Measurements from ENCODE around the gene MGMT. TPM values are rescaled to one million over a fixed set of nuclear protein-coding genes. Genes with fewer than 3 reads are reported as not detected.

MGMT gene
- total RNA-seq, 4 donors from 2014 or later, result 16.5 to 37.5 (median 32.1) TPM

GRCh38 chr10:129537151-129537550 is 70.1 kb downstream of the MGMT start:
- Histone ChIP-seq H3K27ac (no peak overlapping the region), H3K4me1 (peaks cover 0 to 6% (median 0%) of the 10 kb centered on the region in 3 donors), H3K9me3 (no peaks in the 10 kb centered on the region), H3K36me3 (peaks cover 0 to 23% of the 10 kb centered on the region in 2 donors), H3K4me3 (no peak overlapping the region), H3K27me3 (no peaks in the 10 kb centered on the region)
- no peak for ATAC-seq
- TF ChIP-seq POLR2A (IDR thresholded peaks at IDR 0.05) (no peak), EP300 (IDR thresholded peaks at IDR 0.05) (no peak), POLR2AphosphoS5 (IDR thresholded peaks at IDR 0.05) (no peak), CTCF (IDR thresholded peaks at IDR 0.05) (no peak)
- 82 to 92% methylated on average over 5 to 6 of the region's 6 CpGs for WGBS, 2 donors (ENCODE audit: low coverage in 1 of 2)

DNA sequence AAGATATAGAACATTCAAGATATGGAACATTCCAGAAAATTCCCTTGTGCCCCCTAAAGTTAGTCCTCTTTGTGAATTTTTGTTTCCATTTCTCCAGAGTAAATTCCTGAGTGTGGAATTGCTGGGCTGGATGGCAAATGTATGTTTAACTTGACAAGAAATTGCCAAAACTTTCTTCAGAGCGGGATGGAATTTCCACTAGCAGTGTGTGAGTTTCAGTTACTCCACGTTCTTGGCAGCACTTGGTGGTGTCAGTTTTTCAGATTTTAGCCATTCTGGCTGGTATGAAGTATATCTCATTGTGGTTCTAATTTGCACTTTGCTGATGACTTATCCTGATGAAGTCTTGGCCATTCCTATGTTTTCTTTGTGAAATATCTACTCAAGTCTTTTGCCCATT is 71.2 kb downstream of the MGMT start:
- Histone ChIP-seq H3K27ac (no peak overlapping the region), H3K36me3 (peaks cover 0 to 23% of the 10 kb centered on the region in 2 donors), H3K4me1 (no peaks in the 10 kb centered on the region), H3K4me3 (no peak overlapping the region), H3K9me3 (no peaks in the 10 kb centered on the region), H3K27me3 (no peaks in the 10 kb centered on the region)
- TF ChIP-seq CTCF (IDR thresholded peaks at IDR 0.05) (no peak), POLR2AphosphoS5 (IDR thresholded peaks at IDR 0.05) (no peak), EP300 (IDR thresholded peaks at IDR 0.05) (no peak), POLR2A (IDR thresholded peaks at IDR 0.05) (no peak)
- 91 to 100% methylated on average over 2 of the region's 2 CpGs for WGBS, 2 donors (ENCODE audit: low coverage in 1 of 2)
- no peak for ATAC-seq

GRCh38 chr10:129541200-129541599 is 74.2 kb downstream of the MGMT start:
- ATAC-seq, result no peak
- Histone ChIP-seq H3K27ac (no peak overlapping the region), H3K4me1 (no peaks in the 10 kb centered on the region), H3K36me3 (peaks cover 0 to 28% of the 10 kb centered on the region in 2 donors), H3K27me3 (no peaks in the 10 kb centered on the region), H3K9me3 (no peaks in the 10 kb centered on the region), H3K4me3 (no peak overlapping the region)
- WGBS, 2 donors (ENCODE audit: low coverage in 1 of 2), result 88 to 97% methylated on average over 6 to 8 of the region's 9 CpGs
- TF ChIP-seq POLR2AphosphoS5 (IDR thresholded peaks at IDR 0.05) (no peak), POLR2A (IDR thresholded peaks at IDR 0.05) (no peak), EP300 (IDR thresholded peaks at IDR 0.05) (no peak), CTCF (IDR thresholded peaks at IDR 0.05) (no peak)

DNA sequence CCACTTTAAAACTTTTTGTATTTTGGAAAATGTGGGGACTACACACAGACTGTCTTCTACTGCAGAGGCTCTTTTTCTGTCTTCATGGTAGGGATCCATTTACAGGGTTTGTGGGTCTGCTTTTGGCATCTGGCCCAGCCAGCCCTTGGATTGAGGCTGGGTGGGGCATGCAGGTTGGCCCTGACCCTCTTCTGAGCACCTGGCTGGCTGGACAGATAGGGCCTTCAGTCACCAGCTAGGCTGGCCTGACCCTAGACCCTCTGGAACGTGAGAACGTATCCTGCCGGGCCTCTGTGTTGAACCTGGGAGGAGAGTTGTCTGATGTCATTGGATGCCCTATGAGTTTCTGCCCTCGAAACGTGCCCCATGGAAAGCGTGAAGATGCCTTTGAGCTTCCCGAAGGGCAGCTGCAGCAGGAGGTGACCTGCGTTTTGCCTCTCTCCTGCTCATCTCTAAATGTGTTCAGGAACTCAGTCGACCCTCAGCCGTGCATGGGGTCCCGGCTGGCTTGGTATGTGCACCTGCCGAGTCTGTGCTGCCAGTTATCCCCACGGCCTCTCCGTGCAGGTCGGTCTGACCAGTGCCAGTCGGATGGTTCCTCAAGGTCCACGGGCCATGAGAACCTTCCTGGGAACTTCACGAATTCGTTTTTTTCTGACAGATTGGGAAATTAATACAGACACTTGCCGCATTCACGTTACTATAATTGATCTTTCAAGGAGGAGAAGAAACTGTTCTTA is 74.9 kb downstream of the MGMT start:
- Histone ChIP-seq H3K9me3 (no peaks in the 10 kb centered on the region), H3K27ac (no peak overlapping the region), H3K36me3 (peaks cover 0 to 20% of the 10 kb centered on the region in 2 donors), H3K27me3 (no peaks in the 10 kb centered on the region), H3K4me3 (no peak overlapping the region), H3K4me1 (peaks cover 0 to 3% (median 0%) of the 10 kb centered on the region in 3 donors)
- WGBS, 2 donors (ENCODE audit: low coverage in 1 of 2), result 95 to 100% methylated on average over 2 to 13 of the region's 21 CpGs
- TF ChIP-seq EP300 (IDR thresholded peaks at IDR 0.05), result no peak
- no peak for ATAC-seq

DNA sequence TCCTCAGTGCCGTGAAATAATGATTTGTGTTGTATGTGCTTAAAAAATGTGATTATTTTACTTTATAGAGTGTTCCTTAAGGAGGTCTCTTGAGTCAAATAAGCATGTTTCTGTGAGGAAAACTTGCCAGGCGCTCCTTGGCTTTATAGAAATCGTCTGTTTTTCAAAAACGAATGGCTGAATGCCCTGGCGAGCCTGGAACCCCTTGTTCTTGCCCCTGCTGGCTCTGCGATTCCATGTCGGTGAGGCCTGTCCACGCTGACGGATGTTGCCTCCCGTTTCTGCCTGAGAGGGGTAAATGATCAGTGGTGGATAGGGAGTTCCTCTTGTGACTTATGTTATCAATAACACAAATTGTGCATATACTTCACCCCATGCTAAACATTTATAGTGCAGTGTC is 75.5 kb downstream of the MGMT start:
- 88 to 90% methylated on average over 10 of the region's 10 CpGs for WGBS, 2 donors (ENCODE audit: low coverage in 1 of 2)
- H3K4me3 ChIP-seq, result no peak overlapping the region
- H3K9me3 ChIP-seq, result no peaks in the 10 kb centered on the region
- no peak overlapping the region for H3K27ac ChIP-seq
- TF ChIP-seq POLR2A (IDR thresholded peaks at IDR 0.05) (no peak), POLR2AphosphoS5 (IDR thresholded peaks at IDR 0.05) (no peak), EP300 (IDR thresholded peaks at IDR 0.05) (no peak), CTCF (IDR thresholded peaks at IDR 0.05) (no peak)
- ATAC-seq, result no peak
- peaks cover 0 to 14% of the 10 kb centered on the region in 2 donors for H3K36me3 ChIP-seq
- H3K27me3 ChIP-seq, result no peaks in the 10 kb centered on the region
- H3K4me1 ChIP-seq, result peaks cover 0 to 9% (median 0%) of the 10 kb centered on the region in 3 donors
